GM21360 (cell line): ENCODE measurements around the gene MBD3L2.
A peak's percentile ranks its signal among the peaks of the same experiment; 100 is the strongest.
"Not testable (repeated sequence)": the region's sequence is repeated elsewhere in the genome, so short reads cannot be mapped to it uniquely, and the experiment has no call there.

ENCODE experiments used
- ATAC-seq: cut with Tn5 transposase; IDR thresholded peaks from one replicate; pipeline ENCODE4 v1.9.1; 2021; ENCODE audit warnings: mild to moderate bottlenecking, moderate library complexity; ENCODE audit not compliant: unreplicated experiment

The MBD3L2 gene

DNA sequence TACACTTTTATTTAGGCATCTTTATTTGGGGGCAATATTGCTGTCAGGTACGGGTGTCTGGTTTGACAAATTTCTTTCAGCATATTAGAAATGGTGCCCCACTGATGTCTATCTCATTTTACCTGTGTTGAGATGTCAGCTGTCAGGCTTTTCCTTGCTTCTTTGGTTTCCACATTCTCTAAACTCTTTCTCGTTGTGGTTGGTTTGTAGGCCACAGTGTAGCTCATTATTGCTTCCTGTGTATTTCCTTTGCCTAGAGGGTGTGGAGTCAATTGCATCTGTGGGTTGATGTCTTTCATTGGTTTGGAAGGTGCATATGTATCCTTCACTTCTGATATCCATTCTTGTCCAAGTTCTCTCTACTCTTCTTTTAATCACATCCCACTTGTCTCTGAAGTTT, 10.9 kb downstream of the MBD3L2 start:
- ATAC-seq, result not testable (repeated sequence)

- ATAC-seq, result no peak
These were observed 14.2 kb downstream of the MBD3L2 start for GRCh38 chr19:7063339-7063738.

DNA sequence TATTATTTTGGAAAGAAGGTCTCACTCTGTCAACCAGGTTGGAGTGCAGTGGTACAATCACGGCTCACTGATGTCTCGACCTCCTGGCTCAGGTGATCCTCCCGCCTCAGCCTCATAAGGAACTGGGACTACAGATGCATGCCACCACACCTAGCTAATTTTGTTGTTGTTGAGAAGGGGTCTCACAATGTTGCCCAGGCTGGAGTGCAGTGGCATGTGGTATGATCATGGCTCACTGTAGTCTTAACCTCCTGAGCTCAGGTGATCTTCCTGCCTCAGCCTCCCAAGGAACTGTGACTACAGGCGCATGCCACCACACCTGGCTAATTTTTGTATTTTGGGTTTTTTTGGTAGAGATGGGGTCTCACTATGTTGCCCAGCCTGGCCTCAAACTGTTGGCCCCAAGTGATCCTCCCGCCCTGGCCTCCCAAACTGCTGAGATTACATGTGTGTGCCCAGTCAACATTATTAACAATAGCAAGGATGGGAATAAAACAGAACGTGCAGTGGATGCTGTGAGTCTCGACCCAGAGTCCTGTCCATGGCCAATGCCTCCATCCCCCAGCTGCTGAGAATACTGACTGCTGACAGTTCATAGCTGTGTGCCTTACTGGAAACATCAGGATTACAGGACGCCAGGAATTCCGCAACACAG, 14.8 kb downstream of the MBD3L2 start:
- no peak for ATAC-seq

DNA sequence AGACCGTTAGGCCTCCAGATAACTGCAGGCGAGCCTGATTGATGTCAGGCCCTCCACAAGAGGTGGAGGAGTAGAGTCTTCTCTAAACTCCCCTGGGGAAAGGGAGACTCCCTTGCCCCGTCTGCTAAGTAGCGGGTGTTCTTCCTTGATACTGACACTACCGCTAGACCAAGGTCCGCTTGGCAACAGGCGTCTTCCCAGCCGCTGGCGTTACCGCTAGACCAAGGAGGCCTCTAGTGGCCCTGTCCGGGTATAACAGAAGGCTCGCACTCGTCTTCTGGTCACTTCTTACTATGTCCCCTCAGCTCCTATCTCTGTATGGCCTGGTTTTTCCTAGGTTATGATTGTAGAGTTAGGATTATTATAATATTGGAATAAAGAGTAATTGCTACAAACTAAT, 18.0 kb downstream of the MBD3L2 start:
- not testable (repeated sequence) for ATAC-seq

DNA sequence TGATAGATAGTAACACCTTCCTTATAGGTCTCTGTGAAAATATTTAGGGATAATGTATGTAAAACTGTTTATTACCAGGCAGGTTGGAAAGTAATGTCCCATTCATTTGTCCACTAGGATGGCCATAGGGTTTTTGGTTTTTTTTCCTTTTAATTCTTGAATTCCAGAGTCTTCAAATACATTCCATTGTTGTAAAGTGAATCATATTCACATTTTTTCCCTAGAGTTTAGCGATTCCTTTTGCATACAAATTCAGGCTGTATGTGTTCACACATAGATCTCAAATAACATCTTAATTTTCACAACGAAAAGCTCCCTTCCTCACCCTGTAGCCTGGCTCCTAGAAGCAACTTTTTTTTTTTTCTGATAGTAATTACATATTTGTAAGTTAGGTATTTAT, 18.6 kb downstream of the MBD3L2 start:
- no peak for ATAC-seq

- no peak for ATAC-seq
These were observed 19.5 kb downstream of the MBD3L2 start for GRCh38 chr19:7068599-7068998.

GRCh38 chr19:7069042-7069903, 20.2 kb downstream of the MBD3L2 start, which contains the start of gene ZNF557:
Gene ZNF557 (plus strand): TSS chr19:7069703. CDS start chr19:7075075, 5,372 bp downstream.
- ATAC-seq, result peak; percentile 86

GRCh38 chr19:7069904-7070226, 20.7 kb downstream of the MBD3L2 start:
- peak; percentile 31 for ATAC-seq

DNA sequence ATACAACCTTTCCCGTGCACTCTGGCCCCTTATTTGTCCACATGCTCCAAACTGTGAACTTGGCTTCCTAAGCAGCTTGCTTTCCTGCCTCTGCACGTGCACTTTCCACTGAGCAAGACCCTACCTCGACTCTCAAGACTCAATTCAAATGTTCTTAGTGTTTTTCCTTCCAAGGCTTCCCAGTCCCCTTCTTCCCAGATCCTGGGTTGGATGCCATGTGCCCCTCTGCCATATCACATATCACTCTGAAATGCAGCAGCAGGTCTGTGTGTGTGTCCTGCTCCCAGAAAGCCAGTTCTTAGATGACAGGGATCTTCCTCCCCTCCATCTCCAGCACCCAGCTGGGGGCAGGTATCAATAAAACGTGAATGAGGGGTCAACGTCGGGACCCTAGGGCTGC, 23.4 kb downstream of the MBD3L2 start:
- ATAC-seq, result no peak

DNA sequence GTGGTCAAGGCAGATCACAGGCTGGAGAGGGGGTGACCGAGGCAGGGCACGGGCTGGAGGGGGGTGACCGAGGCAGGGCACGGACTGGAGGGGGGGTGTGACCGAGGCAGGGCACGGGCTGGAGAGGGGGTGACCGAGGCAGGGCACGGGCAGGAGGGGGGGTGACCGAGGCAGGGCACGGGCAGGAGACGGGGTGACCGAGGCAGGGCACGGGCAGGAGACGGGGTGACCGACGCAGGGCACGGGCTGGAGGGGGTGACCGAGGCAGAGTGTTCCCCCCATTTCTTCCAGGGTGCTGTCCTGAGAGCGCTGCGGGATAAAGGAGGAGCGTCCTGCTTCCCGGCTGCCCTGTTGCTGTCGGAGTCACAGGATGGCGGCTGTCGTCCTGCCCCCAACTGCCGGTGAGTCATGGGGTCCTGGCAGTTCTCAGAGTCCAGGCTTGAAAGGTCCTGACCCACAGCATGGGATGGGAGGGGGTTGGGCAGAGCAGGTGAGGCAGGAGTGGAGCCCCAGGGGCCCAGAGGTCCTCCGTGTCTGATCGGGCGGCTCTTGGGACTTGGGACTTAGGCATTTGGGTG, 25.7 kb downstream of the MBD3L2 start:
- ATAC-seq, result no peak

DNA sequence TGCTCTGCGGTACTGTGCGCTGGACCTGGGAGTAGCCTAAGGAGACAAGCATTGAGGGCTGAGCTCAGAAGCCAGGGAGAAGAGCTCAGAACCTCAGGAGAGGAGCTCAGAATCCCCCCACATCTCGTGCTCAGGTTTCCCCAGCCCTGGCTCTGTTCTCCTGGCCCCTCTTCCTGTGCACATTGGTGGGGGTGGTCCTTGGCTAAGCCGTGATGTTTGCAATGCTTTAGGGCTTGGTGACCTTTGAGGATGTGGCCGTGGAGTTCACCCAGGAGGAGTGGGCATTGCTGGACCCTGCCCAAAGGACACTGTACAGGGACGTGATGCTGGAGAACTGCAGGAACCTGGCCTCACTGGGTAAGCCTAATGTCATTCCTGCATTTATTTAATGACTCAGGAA, 27.0 kb downstream of the MBD3L2 start:
- ATAC-seq, result no peak

- no peak for ATAC-seq
These were observed 28.9 kb downstream of the MBD3L2 start for GRCh38 chr19:7078008-7078407.

- no peak for ATAC-seq
These were observed 34.2 kb downstream of the MBD3L2 start for GRCh38 chr19:7083076-7083956.

- no peak for ATAC-seq
These were observed 39.9 kb downstream of the MBD3L2 start for GRCh38 chr19:7088999-7089398.

- no peak for ATAC-seq
These were observed 49.0 kb downstream of the MBD3L2 start for GRCh38 chr19:7098096-7098495.

- peak; percentile 75 for ATAC-seq
These were observed 49.8 kb downstream of the MBD3L2 start for GRCh38 chr19:7098701-7099596.

GRCh38 chr19:7099597-7099921, 50.4 kb downstream of the MBD3L2 start:
- no peak for ATAC-seq
